ENCODE data around the gene GNG8.
A peak's percentile ranks its signal among the peaks of the same experiment; 100 is the strongest.

Gene GNG8

DNA sequence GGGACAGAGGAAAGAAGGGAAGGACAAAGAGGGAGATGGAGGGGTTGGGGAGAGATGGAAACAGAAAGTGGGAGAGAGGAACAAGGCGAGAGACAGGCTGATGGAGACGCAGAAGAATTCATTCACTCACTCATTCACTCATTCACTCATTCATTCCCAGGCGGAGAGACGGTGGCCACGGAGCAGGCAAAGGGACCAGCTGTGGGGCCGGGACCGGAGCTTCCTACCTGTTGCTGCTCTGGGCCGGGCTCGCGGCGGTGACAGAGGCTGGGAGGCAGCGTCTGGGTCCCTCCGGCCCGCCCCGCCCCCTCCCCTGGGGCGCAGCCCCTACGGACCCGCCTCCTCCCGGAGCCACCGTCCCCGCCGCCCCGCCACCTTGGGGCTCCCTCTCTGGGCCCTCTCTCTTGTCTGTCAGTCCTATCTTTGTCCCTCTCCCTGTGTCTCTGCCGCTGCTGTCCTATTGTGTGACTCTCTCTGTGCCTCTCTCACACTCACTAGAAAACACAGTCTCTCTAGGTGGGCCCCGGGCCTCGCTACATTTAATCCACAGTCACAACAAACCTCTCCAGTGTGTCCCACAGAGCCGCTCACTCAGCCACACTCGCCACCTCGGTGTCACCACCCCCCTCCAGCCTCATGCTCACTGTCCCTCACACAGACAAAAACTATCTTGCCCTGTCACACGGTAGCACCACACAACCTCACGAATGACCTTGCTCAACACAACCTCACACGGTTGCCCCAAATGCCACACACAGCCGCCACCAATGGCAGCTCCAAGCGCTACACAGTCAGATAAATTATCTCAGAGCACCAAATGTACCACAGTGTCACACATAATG lies at the start of gene GNG8:
GNG8 (minus strand) TSS at position 283 of the 842 bp plus-strand sequence. CDS start 1,520 bp downstream, outside the sequence.
- DNase-seq, result no peak

DNA sequence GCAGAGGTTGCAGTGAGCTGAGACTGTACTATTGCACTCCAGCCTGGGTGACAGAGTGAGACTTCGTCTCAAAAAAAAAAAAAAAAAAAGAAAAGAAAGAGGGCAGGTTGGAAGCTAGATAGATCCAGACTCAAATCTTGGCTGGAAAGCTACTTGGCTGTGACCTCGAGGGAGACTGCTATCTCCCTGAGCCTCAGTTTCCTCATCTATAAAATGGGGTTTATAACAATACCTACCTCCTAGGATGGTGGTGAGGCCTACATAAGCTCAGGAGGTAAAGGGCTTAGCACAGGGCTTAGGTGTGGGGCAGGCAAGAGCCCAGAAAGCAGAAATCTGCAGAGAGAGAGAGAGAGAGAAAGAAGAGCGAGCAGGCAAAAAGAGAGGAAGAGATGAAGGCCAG lies 49.2 kb upstream of the GNG8 start:
- no peak for DNase-seq

DNA sequence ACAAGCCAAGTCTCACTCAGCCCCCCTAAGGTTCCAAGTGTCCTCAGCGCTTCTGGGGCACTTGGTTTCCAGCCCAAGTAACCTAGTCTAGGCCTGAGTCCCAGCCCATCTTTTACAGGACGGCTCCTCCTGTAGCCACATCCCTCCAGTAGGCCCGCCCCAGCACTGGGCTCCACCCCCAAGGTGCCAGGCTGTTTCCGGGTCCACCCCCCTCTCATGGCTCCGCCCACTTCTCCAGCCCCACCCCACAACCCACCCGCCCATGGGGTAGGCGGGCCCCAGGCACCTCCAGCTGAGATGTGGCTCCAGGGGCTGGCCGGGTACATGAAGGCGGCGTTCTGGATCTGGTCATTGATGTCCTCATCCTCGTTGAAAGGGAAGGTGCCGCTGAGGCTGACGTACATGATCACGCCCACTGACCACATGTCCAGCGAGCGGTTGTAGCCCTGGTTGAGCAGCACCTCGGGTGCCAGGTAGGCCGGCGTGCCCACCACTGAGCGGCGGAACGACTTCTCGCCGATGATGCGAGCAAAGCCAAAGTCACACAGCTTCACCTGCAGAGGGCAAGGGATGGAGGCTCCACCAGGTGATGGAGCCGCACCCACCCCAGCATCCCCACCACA lies 42.2 kb upstream of the GNG8 start:
- DNase-seq, result peak in 2 of 4 experiments; percentile 25 to 46

DNA sequence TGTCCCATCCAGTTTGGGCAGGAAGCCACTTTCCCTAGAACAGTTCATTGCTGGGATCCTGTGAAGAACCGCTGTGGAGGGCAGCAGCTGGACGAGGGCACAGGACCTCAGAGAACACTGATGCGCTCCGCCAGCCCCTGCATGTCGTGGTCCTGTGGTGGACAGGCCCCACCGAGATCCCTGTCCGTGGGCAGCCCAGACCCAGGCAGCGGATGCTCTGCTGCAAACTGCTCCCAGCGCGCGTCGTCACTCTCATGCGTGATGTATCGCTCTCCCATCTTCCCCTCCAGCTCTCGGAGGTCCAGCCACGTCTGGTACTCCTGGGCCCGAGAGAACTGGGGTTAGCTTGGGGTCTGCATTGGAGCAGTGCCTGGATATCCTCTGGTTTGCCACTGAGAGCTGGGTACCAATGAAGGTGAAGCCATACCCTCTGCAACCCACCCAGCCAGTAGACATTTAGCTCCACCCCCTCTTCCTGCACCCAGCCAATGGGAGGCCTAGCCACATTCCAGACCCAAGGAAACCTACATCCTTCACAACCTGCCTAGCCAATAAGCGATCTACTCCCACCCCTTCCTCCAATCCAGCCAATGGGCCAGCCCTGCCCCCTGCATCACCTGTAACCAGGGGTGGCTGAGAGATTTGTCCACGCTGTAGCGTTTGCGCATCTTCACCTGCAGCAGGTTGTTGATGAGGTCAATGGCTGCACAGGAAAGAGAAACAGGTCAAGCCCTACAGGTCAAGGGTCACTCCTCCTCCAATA lies 38.6 kb upstream of the GNG8 start:
- DNase-seq, result no peak

DNA sequence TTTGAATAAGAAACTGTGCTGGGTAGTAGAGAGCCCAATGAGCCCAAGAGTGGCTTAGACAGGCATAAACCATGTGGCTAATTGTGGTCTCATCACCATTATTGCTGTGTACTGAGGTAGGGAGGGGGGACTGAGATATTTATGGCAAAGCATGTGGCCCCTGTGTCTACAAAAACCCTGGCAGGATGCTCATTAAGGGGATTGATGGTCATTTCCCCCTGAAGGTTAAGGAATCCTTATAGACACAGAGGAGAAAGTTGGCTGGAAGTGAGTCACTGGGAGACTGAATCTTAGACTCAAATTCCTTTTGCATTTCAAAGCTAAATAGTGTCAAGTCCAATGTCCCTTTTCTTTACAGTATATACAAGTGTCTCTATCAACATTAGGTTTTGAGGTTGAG lies 34.8 kb upstream of the GNG8 start:
- no peak for DNase-seq

DNA sequence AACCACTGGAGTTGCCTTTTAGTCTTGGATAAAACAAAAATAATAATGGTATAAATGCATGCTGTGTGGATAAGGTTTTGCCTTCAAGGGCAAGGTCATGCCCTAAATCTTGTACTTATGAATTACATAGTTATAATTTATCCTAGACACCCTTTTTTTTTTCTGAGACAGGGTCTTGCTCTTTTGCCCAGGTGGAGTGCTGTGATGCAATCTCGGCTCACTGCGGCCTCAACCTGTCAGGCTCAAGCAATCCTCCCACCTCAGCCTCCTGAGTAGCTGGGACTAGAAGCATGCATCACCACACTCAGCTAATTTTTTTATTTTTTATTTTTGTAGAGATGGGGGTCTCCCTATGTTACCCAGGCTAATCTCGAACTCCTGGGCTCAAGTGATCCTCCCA lies 32.7 kb upstream of the GNG8 start:
- DNase-seq, result no peak

DNA sequence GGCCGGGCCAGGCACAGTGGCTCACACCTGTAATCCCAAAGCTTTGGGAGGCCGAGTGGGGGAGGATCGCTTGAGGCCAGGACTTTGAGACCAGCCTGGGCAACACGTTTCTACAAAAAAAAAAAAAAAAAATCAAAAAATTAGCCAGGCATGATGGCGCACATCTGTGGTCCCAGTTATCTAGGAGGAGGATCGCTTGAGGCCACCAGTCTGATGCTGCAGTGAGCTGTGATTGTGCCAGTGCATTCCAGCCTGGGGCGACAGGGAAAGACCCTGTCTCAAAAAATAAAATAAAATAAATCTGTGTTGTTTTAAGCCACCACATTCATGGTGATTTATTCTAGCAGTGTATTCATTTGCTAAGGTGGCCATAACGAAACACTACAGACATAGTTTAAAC lies 29.1 kb upstream of the GNG8 start:
- no peak for DNase-seq

DNA sequence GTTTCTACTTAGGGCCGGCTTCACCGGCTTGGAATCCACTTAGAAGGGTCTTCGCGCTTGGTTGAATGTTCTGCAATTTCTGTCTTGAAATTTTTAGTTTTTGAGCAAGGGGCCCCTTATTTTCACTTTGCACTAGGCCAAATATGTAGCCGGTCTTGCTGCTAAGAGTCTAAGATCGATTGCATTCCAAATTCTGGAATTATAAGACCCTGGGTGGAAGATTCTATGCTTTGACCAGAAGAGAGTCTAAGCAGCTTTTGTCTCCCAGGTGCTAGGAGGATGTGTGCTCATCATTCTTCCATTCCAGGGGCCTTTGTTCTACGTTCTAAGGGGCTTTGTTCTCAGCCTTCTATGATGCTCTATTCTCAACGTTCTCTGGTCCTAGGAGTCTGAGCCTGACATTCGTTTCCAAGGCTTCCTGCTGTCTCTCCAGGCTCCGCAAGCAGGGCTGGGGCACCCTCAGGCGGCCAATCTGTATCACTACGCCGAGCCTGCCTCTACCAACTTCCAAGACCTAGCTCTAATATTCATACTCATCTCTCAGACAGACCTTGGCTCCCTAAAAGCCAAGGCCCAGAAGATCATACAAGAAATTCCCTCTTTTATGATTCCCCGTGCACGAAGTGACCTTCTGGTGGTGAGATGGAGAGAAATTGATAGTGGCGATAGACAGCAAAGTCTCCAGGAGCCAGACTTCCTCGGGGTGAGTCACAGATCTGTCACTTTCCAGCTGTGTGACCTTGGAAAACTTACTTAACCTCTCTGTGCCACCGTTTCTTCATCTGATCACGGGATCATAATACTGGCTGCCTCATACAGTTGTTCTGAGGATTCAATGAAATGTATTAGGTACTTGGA lies 26.0 kb upstream of the GNG8 start:
- peak; percentile 20 to 72 (median 38) for DNase-seq

DNA sequence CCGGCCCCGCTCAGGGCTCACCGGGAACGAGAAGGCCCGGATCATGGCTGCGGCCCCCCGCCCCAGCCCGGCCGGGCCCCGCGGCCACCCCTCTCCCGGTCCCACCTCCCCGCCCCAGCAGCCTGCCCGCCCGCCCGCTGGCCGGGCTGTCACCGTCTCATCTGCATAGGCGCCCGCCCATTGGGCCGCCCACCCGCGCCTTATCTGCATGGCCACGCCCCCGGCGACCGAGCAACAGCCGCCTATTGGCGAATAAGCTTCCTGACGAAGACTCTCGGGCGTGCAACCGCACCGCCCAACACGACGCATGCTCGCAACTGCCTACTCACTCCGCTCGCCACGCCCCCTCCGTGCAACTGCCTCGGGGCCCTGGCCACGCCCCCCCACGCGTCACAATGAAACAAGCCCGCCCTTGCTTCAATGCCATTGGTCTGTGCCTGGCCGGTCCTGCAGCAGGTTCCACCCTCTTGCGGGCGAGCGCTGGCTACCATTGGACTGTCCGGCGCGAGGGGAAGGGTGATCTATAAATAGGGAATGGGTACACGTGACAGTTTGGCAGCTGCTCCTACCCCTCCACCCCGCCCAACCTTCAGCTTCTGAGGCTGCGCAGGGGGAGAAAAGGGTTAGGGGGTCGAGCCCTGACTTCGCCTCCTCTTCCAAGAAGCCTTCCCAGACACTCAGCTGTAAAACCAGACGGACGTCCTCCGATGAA lies 25.2 kb upstream of the GNG8 start, which contains the start of gene DACT3:
DACT3 (minus strand) TSS at position 163 of the 712 bp plus-strand sequence; CDS start at position 45, 118 bp downstream.
- DNase-seq, result peak; percentile 99 to 100 (median 99)

DNA sequence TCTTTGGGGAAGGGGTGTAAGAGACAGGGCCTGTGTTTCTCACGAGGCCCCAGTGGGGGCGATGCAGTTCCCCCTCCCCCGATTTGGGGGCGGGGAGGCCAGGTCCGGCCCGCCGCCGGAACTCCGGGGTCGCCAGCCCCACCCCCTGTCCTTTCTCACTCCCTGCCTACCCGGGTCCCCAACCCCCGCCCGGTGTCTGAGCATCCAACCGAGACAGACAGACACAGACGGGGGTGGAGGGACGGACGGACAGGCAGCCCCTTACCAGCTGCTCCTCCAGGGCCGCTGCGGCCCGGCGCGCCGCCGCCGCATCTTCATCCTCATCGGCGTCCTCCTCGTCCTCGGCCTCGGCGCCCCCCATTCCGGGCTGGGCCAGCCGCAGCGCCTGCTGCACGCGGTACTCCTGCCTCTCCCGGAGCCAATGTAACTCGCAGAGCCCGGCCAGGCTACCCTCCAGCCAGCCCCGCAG lies 24.6 kb upstream of the GNG8 start:
- DNase-seq, result no peak

DNA sequence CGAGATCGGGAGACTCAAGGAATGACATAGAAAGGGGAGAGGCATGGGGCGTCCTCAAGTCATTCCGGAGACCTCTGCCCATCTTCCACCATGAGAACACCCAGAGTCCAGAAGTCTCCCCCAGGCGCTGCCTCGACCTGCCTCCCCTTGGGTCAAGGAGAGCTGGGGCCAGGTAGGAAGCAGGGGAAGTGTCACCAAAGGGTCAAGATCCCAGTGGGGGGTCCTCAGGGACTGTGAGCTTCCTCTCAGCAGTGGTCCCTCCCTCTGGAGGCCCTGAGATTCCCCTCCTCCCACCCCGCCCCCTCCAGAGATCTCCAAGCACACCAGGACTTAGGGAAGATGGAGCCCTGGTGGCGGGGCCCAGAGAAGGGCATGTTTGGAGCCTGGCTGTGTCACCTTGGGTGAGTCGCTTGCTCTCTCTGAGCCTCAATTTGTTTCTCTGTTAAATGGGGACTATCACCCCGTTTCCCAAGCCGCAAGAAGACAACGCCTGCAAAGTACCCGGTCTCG lies 24.1 kb upstream of the GNG8 start:
- DNase-seq, result no peak

DNA sequence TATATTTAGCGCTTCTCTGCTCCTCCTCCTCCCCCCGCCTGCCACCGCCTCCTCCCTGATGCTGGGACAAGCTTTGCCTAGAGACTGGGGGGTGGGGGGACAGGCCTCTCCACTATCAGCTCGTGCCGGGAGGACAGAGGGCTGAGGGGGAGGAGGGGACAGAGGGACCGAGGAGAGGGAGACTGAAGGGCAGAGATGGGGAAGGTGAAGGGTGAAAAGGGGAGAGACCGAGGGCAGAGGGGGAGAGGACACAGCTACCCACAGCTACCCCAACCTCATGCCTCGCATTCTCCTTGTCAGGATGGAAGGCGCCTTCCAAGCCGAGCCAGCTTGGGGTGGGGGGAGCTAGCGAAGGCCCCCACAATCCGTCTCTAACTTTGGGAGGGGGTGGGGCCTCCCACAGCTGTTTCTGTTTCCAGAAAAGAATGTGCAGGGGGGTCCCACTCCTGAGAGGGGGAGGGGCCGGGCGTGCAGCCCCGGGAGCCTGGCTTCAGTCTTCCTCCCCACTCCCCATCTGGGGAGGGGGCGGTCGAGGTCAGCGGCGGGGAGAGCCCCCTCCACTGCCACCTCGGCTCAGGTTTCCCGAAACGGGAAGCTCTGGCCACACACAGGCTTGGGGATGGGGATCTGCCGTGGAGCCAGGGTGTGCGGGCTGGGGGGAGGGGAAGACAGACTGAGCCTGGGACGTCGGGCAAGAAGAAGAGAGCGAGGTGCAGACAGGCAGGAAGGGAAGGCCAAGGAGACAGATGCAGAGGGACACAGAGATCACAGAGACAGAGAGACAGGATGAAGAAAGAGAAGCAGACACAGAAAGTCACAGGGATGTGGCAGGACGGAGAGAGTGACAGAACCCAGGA lies 23.4 kb upstream of the GNG8 start:
- no peak for DNase-seq

DNA sequence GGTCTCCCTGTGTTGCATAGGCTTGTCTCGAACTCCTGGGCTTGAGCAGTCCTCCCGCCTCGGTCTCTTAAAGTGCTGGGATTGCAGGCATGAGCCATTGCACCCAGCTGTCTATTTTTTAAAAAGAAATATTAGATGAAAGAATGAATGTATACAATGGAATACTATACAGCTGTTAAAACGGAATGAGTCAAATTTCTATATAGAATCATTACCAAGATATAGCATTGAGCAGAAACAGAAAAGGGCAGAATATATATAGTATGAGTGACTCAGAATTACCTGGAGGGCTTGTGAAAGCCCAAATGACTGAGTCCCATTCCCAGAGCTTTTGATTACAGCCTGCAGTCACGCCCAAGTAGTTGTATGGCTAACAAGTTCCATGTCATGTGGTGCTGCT lies 20.5 kb upstream of the GNG8 start:
- no peak for DNase-seq

DNA sequence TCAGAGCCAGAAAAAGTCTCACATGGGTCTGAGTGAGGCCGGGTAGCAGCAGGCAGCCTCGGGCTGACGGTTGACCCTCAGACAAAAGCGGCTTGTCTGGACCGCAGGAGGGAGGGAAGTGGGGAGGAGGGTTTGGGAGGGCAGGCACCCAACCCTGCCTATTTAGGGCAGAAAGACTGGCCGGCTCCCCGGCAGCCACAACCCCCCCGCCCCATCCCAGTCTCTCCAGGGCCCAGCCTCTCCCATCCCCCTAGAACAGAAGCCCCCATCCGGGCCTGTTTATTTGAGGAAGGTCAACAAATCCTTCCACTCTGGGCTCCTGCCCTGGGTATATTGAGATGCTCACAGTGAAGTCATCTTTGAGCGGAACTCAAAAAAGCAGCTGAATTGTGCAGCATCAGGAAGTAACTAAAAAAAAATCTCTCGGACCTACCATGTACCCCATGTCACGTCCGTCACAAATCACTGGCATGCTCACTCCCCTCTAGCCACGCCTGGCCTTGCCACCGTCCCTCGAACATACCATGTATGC lies 18.7 kb upstream of the GNG8 start:
- no peak for DNase-seq

DNA sequence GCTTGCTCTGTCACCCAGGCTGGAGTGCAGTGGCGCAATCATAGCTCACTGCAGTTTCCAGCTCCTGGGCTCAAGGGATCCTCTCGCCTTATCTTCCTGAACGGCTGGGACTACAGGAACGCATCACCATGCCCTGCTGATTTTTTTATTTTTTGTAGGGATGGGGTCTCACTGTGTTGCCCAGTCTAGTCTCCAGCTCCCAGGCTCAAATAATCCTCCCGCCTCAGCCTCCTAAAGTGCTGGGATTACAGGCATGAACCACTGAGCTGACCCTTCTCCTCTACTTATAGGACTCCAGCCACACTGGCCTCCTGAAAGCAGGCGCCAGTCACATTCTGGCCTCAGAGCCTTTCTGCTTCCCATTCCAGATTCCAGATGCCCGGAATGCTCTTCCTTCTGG lies 14.4 kb upstream of the GNG8 start:
- DNase-seq, result no peak

DNA sequence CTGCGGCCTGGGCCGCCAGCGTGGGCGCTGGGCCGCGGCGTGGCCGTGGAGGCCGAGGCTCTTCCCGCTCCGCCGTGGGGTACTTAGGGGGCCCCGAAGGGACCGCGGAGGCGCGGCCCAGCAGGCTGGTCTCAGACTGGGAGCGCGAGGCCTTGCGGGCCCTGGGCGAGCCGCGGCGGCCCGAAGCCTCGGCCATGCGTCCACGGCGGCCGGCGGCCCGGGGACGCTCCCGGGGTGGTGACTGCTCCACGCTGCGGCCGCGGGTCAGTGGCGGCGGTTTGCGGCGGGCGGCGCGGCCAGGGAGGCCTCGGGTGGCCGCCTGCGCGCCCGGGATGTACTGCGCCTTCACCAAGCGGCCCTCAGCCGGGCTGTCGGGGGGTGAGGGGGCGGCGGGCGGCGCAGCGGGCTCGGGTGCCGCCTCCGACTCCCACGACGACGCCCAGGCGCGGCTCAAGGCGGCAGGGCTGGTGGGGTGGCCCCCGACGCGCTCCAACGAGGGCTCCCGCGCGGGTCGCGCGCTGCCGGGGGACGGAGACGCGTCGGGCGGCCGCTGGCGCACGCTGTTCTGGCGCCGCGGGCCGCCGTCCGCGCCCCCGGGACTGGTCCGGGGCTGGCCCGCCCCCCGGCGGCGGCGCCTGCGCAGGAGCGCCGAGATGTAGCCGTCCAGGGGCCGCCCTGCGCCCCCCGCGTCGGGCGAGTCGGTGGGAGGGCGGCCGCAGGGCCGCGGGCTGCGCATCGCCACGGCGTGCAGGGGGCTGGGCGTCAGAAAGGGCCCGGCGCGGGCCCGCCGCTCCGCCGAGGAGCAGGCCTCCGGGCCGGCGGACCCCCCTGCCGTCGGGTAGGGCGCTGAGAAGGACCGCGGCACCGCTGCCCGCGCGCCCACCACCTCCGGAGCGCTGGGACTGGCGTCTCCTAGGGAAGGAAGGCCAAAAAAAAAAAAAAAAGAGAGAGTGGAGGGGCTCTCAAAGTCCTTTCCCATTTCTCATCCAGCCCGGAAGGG lies 13.3 kb upstream of the GNG8 start:
- DNase-seq, result no peak

DNA sequence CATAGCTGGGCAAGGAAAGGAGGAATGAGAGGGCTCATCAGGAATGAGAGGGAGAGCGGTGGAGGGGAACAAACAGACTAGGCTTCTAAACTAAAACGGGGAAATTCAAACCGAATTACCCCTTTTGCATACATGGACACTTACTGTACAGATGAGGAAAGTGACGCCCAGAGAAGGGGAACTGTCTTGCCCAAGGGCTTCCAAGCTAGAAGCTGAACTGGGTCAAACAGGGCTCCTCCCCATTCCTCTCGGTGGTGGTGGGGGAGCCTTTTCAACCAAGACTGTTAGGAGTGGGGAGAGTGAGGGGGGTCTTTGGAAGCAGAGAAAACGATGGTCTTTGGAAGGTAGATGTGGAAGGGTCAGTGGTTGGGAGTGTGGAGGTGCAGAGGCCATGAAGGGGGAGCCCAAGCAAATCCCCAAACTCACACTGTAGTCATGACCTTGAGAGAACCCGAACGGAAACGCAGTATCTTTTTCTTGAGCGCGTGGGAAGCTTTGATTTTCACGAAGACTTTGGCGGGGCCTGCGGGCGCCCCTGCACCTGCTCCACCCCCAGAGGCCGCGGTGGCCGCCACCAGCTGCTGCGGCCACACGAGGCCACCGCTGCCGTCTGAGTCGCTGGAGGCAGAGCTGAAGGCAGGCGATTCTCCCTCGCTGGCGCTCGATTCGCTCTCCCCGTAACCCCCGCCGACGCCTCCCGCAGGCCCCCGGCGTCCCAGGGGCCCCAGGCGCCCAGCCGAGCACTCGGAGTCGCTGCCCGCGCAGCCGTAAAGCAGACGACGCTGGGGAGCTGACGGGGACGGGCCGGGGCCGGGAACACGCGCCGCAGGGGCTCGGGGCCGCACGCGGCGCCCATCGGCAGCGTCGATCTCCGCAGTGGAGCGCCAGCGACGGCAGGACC lies 12.3 kb upstream of the GNG8 start:
- no peak for DNase-seq

DNA sequence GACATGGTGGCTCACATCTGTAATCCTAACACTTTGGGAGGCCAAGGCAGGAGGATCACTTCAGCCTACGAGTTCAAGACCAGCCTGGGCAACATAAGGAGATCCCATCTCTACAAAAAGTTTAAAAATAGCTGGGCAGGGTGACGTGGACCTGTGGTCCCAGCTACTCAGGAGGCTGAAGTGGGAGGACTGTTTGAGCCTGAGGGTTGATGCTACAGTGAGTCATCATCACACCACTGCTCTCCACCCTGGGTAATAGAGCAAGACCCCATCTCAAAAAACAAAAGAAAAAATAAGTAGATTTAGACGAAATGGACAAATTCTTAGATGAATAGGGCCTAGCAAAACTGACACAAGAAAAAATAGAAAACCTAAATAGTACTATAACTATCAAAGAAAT lies 10.4 kb upstream of the GNG8 start:
- DNase-seq, result no peak
